ENCODE measurements around the gene ALX4.

DNA sequence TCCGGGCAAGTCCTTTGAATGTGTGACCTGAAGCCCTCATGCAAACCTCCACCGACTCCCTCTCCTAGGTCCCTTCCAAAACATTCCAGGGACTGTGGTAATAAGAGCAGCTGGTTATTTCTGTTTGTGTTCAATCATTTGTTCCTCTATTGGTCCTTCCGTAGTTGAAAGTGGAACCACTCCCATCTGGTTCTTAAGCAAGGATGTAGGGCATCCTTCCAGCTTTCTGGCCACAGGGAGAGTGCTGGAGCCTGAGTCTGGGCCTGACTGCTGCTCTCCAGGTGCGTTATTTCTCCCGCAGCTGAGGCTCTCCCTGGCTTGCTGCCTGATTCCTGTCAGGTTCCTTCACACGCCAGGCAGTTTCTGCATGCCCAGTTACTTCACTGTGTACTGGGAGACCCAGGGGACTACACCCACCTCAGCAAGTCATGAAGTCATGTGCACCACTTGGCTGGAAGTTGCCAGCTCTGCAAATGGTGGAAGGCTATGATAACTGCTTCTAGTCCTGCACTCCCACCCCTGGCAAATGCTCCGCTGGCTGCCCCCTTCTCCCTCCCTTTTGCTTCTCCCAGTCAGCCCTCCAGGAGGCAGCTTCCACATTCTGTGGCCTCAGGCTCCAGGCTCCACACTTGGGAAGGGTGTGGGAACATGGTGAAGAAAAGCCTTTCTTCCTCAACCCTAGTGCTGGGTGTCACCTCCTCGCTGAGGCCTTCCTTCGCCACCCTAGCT lies 4.0 kb upstream of the ALX4 start:
- TF ChIP-seq, protein P1, sequence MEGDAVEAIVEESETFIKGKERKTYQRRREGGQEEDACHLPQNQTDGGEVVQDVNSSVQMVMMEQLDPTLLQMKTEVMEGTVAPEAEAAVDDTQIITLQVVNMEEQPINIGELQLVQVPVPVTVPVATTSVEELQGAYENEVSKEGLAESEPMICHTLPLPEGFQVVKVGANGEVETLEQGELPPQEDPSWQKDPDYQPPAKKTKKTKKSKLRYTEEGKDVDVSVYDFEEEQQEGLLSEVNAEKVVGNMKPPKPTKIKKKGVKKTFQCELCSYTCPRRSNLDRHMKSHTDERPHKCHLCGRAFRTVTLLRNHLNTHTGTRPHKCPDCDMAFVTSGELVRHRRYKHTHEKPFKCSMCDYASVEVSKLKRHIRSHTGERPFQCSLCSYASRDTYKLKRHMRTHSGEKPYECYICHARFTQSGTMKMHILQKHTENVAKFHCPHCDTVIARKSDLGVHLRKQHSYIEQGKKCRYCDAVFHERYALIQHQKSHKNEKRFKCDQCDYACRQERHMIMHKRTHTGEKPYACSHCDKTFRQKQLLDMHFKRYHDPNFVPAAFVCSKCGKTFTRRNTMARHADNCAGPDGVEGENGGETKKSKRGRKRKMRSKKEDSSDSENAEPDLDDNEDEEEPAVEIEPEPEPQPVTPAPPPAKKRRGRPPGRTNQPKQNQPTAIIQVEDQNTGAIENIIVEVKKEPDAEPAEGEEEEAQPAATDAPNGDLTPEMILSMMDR (IDR thresholded peaks at IDR 0.05; ENCODE audit: low read depth, low read length): no peak
- TF ChIP-seq EZH2phosphoT487 (IDR thresholded peaks at IDR 0.05; ENCODE audit: low read depth): no peak
